ENCODE data around the gene DSN1.

DNA sequence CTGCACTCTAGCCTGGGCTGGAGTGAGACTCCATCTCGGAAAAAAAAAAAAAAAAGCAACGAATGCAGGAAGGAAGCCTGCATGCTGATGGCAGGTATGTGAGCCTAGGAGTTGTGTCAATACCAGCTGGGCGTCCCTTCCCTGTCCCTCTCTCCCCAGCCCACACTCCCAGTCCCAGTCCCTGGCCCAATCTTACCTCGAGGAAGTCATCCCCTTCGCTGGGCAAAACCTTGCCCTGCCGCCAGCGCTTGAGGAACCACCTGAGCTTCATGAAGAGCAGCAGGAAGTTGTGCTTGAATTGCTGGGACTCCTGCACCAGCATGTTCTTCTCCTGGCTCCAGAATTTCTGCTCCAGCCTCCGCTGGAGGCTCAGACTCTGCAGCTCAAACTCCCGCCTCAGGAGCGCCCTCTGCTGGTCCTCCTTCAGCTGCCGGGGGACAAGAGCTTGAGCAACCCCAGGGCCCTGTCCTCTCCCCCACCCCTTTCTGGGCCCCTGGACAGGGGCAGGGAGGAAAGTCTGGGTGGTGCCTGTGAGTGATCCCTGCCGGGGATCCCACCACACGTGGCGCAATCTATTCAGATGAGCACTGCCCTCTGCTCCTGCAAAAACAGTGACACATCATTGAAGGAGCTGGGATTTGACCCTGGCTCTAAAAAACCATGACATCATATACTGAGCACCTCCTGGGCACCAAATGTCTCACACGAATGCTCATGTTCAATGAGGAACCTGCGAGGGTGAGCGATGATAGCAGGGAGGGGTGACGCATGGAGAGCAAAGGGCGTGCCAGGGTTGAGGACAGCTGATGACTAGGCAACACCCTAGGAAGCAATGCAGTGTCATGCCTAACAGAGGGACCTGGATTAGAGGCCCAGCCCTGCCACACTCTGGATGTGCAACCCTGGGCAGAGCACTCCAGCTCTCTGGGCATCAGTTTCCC lies 35.0 kb upstream of the DSN1 start:
- TF ChIP-seq, protein P1, sequence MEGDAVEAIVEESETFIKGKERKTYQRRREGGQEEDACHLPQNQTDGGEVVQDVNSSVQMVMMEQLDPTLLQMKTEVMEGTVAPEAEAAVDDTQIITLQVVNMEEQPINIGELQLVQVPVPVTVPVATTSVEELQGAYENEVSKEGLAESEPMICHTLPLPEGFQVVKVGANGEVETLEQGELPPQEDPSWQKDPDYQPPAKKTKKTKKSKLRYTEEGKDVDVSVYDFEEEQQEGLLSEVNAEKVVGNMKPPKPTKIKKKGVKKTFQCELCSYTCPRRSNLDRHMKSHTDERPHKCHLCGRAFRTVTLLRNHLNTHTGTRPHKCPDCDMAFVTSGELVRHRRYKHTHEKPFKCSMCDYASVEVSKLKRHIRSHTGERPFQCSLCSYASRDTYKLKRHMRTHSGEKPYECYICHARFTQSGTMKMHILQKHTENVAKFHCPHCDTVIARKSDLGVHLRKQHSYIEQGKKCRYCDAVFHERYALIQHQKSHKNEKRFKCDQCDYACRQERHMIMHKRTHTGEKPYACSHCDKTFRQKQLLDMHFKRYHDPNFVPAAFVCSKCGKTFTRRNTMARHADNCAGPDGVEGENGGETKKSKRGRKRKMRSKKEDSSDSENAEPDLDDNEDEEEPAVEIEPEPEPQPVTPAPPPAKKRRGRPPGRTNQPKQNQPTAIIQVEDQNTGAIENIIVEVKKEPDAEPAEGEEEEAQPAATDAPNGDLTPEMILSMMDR (IDR thresholded peaks at IDR 0.05), result peak in 1 of 3 donors; percentile 14
- TF ChIP-seq POLR2A (IDR thresholded peaks at IDR 0.05), result no peak
